HG03108 (cell line): ENCODE data around the gene FMO3.

Source experiments
- ATAC-seq: cut with Tn5 transposase; IDR thresholded peaks from one replicate; pipeline ENCODE4 v1.9.1; 2021; ENCODE audit warnings: moderate library complexity; ENCODE audit not compliant: unreplicated experiment

The FMO3 gene

DNA sequence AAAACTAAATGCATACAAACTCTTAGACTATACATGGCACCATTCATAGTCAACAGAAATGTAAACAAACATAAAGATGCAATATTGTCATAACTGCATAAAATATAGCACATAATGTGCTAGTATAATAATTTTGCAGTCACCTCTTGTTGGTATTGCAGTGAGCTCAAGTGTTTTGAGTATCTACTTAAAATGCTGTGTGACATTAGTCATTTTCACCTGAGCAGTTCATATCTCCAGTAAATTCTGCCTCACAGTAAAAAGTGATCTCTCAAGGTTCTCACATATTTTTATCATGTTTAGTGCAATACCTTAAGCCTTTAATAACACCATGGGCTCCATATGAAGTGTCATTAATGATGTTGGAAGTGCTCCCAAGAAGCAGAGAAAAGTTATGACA is 64.8 kb downstream of the FMO3 start:
- no peak for ATAC-seq

DNA sequence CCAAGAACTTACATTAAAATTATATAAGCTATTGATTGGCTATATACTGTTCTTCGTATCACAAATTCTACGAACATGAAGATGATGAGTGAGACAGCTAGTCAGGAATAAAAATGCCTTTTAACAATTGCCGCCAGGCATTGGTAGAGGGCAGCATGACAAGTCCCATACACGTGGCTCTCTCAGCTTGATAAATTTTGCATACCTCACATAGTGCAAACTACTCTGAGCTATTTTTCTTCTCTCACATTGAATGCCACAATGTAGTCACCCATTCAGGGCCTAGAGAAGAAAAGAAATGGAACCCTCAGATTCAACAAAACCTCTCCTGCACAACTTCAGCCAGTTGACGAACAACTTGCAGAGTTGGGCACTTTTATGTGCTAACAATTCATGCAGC is 67.4 kb downstream of the FMO3 start:
- no peak for ATAC-seq

DNA sequence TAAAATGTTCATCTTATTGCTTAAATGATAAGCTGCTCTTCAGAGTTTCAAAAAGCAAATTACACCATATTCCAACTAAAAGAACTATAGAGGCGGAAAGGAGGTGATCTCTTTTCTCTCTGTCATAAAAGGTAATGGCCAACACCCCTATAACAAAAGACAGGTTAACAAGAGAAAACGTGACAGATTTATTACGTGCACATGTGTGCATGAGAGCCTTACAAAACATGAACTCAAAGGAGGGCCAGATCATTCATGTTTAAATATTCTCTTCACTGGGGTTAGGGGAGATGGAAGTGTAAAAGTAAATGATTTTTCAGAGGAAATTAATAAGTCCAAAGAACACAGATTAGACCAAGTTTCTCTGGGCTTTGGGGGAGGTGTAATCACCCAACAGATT is 67.8 kb downstream of the FMO3 start:
- no peak for ATAC-seq

DNA sequence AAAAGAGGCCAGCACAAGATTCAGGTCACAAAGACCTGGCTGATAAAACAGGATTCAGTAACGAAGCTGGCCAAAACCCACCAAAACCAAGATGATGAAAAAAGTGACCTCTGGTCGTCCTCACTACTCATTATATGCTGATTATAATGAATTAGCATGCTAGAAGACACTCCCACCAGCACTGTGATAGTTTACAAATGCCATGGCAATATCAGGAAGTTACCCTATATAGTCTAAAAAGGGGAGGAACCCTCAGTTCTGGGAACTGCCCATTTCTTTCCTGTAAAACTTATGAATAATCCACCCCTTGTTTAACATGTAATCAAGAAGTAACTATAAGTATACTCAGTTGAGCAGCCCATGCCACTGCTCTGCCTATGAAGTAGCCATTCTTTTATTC is 68.4 kb downstream of the FMO3 start:
- no peak for ATAC-seq

DNA sequence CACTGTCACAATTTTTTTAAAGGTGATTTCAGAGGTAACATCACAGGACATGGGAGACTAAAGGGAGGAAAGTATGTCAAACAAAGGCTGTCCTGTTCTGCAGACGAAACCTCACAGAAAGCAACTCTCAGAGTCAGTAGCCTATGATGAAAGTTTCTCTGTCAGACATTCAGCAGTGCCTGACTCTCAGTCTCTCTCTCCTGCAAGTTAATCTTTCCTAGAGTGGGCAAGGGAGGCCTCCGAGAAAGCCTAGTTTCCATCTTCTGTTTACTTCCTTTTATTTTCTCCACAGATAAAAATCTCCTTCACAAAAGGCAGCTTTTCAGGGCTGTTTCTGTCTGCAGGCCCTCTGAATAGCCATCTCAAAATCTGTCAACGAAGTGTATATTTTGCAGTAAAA is 69.5 kb downstream of the FMO3 start:
- ATAC-seq: no peak

DNA sequence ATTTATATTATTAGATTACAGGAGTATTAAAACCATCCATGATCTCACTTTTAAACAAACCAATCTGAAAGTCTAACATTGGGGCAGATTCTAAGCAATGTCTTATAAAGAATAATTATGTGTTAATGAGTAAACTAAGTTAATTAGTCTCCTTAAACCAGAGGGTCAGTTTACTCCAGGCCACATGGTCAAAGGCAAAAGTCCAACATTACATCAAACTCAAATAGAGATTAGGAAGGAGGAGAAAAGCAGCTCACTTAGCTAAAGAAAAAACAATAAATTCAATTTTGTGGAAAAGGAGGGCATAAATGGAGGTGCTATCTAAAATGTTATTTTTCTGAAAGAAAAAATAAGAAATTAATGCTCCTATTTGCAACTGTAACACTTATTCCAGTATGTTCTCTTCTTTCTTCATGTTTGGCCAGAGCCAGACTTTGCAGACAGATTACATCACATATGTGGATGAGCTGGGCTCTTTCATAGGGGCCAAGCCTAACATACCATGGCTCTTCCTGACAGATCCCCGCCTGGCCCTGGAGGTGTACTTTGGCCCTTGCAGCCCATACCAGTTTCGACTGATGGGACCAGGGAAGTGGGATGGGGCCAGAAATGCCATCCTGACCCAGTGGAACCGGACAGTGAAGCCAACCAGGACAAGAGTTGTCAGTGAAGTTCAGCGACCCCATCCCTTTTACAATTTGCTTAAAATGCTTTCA is 70.1 kb downstream of the FMO3 start:
- ATAC-seq: no peak

DNA sequence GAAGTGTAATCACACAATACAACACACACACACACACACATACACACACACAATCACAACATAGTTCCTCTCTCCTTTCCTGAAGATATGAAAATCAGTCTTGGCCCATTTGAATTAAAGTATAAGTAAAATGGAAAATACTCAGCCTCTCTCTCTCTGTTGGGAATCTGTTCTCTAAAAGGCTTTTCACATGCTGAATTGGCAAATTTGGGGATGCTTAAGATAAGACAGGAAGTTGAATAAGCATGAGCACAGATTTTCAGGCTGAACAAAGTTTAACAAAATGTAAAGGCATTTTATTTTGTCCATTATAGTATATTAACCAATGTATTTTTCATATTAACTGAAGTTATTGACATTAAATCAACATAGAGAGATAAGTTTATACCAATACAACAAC is 70.7 kb downstream of the FMO3 start:
- no peak for ATAC-seq

DNA sequence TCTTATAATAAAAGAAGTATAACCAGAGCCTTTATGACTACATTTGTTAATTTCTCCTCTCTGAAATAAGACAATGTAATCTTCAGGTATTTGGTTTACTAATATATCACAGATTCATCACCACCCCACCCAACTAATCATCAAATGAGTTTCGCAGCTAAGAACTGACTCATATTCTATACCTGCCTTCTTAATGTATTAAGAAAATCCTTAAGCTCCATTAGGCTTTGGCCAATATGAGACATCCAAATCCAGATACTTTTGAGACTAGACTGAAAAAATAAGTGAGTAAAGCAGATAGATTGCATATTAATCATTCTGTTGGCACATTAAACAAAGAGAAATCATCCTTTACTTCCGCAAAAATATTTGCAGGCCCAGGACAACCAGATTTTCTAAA is 75.7 kb downstream of the FMO3 start:
- ATAC-seq: no peak
